Superior temporal gyrus (tissue), 1 donor: ENCODE data around the gene TGFB2.

Experiments used
- DNase-seq: peaks from one replicate; pipeline ENCODE4 v3.0.0-alpha.2; 2016; ENCODE audit errors: extremely low spot score

The TGFB2 gene

GRCh38 chr1:218361298-218362065 is 16.3 kb downstream of the TGFB2 start:
- no peak for DNase-seq

- DNase-seq, result no peak
Measured at GRCh38 chr1:218362418-218363076, 17.4 kb downstream of the TGFB2 start.

GRCh38 chr1:218363141-218363540 is 18.0 kb downstream of the TGFB2 start:
- DNase-seq, result no peak

- no peak for DNase-seq
Measured at GRCh38 chr1:218364028-218364710, 19.0 kb downstream of the TGFB2 start.

GRCh38 chr1:218365226-218365999 is 20.3 kb downstream of the TGFB2 start:
- DNase-seq, result no peak

- no peak for DNase-seq
Measured at GRCh38 chr1:218366322-218367052, 21.4 kb downstream of the TGFB2 start.

GRCh38 chr1:218367118-218367517 is 22.0 kb downstream of the TGFB2 start:
- DNase-seq, result no peak

GRCh38 chr1:218368686-218369085 is 23.6 kb downstream of the TGFB2 start:
- no peak for DNase-seq

- no peak for DNase-seq
Measured at GRCh38 chr1:218369688-218370511, 24.8 kb downstream of the TGFB2 start.

- peak; percentile 87 for DNase-seq
Measured at GRCh38 chr1:218371927-218372672, 27.0 kb downstream of the TGFB2 start.

- DNase-seq, result no peak
Measured at GRCh38 chr1:218374401-218375353, 29.5 kb downstream of the TGFB2 start.

GRCh38 chr1:218376722-218377121 is 31.6 kb downstream of the TGFB2 start:
- DNase-seq, result no peak

- DNase-seq, result no peak
Measured at GRCh38 chr1:218377143-218377660, 32.1 kb downstream of the TGFB2 start.

GRCh38 chr1:218380125-218380977 is 35.2 kb downstream of the TGFB2 start:
- DNase-seq, result peak; percentile 53

GRCh38 chr1:218382261-218382660 is 37.1 kb downstream of the TGFB2 start:
- DNase-seq, result no peak

- no peak for DNase-seq
Measured at GRCh38 chr1:218383051-218383450, 37.9 kb downstream of the TGFB2 start.

GRCh38 chr1:218383681-218384080 is 38.5 kb downstream of the TGFB2 start:
- DNase-seq, result no peak
